ENCODE results near the gene TYMP.

Gene TYMP

DNA sequence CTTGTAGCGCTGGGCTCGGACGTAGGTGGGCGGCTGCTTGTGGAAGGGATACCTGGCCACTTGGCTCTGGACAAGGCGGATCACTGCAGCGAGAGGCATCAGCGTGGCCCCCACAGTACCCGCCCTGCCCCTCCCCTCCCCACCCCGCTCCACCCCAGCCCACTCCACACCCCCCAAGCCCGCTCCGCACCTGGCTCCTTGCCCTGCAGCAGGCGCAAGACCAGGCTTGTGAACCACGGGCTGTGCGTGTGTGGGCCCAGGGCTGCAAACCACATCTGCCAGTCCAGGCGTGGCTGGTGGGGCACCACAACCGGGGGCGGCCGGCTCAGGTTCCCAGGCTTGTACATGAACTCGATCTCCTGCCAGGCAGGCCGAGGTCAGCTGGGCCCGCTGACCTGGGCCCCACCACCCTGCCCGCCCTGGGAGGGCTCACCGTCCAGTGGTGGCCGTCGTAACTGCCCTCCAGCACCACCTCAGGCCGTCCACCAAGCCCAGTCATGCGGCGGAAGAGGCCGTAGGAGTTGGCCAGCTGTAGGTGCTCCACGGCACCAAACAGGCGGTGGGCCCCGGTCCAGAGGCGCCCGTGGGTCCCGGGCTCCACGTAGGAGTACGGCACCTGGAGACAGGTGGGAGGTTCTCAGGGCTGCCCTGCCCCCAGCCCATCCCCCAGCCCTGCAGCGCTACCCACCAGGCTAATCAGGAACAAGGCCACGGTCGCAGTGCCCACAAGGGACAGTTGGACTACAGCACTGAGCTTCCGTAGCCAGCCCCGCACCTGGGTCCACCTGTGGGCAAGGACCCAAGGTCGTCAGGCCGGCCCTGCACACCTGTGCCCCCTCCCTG, 25.2 kb downstream of the TYMP start:
- no peak for DNase-seq

DNA sequence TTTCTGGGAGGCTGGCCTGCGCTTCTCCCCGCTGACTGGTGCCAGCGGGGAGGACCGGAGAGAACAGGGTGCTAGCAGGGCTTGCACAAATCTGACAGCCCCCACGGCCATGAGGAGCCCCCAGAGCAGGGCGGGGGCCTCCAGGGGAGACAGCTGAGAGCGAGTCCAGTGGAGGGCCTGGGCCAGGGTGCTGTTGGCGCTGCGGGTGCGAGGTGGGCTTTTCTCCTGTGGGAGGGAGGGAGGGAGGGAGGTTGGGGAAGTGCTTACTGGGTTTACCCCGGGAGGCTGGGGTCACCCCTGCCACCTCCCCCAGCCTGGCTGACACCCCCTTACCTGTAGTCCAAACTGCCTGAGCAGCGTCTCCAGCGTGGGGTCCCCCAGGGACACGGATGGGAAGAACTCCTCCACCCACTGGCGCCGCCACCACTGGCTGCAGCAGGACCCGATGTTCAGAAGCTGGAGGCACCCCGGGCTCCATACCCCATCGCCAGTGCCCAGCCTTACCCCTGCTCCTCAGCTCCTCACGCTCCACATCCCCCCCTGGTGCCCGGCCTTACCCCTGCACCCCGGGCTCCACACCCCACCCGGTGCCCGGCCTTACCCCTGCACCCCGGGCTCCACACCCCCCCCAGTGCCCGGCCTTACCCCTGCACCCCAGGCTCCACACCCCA, 26.2 kb downstream of the TYMP start:
- DNase-seq: no peak

DNA sequence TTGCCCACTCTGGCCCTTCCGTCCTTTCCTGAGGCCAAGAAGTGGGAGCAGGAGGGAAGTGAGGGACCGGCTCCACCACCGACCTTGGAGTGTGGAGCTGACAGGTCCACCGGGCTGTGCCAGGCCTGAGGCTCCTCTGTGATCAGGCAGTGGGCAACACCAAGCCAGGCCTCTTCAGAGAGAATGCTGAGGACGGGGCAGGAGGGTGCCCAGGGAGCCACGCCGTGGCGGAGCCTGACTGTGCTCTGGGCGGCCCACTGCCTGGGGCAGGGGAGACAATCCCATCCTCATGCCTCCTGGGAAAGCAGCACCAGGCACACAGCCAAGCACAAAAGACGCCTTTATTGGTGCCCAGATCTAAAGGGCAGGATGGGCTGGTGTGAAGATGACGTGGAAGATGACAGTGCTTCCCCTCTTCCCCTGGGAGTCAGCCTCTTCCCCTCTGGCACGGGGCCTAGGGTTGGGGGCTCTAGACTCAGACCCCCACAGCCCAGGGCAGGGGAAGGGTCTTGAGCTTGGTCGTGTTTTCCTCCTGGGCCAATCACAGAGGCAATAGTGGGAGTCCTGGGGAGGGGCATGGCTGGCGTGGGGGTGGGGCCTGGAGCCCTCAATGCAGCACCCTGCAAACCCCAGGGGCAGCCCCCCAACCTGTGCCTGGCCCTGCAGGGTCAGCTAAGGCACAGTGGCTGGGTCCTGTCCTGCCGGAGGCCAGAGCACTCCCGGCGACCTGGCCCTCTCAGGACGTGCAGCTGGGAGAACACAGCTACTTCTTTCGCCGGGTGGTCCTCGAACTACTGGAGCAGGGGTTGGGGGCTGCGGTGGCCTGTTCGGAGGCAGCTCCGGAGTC, 27.0 kb downstream of the TYMP start:
- no peak for DNase-seq

DNA sequence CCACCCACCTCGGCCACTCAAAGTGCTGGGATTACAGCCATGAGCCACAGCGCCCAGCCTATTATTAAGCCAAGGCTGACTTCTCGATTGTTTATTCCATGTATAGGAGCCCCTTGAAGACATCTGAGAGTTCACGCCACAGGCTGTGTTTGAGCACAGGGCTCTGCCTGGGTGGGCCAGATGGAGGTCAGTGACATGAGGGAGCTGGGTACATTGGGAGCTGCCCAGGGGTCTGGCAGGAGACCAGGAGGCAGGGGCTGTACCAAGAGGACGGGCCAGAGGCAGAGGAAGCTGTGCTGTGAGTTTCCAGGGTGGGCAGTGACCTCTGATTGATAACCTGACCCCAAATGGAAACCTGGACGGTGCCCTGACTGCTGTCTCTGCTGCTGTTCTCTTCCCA, 27.7 kb downstream of the TYMP start:
- DNase-seq: no peak

DNA sequence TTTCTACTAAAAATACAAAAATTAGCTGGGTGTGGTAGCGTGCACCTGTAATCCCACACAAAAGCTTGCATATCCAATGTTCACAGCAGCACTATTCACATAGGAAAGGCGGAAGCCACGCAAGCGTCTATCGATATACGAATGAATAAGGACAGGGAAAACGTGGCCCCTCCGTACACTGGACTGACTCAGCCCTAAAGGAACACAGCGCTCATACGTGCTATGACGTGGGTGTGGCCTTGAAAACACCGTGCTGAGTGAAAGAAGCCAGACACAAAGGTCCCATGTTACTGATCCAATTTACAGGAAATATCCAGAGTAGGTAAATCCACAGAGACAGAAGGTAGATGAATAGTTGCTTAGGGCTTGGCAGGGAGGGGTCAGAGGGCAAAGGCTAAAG, 29.4 kb downstream of the TYMP start:
- no peak for DNase-seq

DNA sequence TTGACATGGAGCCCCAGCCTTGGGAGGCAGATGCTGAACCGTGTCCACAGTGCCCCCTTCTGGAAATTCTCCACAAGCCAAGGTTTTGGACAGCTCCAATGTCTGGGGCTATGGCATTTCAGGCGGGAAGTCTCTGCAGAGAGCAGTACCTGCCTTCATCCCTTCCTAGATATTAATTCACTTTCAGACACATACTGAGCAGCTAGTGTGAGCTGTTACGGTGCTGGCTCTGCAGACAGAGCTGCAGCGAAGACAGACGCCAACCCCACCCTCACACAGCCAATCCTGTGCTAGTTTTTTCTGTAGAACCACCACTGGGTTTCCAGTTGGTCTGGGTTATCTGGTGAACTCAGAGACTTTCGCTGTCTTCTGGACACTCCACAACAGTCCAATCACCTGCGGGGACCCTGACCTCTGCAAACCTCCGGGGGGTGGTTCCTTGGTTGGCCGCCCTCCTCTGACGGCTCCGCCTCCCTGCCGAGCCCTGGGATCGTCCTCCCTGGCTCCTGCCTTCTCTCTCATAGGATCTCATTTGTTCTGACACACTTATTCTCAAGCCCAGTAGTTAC, 31.4 kb downstream of the TYMP start:
- peak; percentile 69 to 88 for DNase-seq

DNA sequence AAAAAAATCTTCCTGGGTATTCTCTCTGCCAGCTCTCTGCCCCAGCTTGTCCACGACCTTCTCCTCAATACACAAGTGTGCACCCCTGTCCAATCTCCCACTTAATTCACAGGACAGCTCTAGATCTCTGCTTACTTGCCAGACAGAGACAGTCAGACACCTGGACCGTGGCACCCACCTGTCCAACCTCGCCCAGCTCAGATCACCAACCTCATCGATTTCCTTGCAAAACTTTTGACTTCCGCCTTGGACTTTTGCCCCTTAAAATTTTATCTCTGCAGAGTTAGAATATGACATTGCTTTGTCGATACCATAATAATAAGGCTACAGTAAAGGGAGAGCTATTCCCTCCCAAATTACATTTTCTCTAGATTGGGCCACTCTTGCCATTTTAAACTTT, 32.7 kb downstream of the TYMP start:
- DNase-seq: no peak

DNA sequence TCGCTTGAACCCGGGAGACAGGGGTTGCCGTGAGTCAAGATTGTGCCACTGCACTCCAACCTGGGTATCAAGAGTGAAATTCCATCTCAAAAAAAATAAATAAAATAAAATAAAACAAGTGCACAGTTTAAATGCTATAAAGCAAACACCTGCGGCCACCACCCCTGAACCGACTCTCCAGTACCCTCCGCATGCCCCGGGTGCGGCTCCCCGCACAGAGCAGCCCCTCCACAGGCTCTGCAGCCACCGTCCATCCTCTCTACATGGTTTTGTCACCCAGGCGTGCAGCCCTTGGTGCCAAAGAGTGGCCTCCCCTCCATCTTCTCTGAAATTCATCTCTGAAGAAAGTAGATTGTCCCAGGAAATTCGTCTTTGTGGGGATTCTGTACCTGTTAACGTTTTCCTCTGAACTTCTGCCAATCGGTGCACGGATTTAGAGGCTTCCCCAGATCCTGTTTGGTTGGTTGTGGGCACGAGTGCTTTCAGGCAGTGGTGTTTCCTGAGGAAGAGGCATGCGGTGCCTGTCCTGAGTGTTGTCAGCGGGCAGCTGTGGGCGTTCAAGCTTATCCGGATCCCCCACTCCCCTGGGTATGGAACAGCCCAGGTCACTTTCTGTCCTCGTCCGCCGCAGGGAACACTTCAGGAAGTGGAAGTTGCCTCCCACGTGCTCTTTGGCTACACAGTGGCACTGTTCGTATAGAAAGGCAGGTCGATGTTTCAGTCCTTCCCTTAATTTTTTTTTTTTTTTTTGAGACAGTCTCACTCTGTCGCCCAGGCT, 39.1 kb downstream of the TYMP start:
- DNase-seq: no peak

DNA sequence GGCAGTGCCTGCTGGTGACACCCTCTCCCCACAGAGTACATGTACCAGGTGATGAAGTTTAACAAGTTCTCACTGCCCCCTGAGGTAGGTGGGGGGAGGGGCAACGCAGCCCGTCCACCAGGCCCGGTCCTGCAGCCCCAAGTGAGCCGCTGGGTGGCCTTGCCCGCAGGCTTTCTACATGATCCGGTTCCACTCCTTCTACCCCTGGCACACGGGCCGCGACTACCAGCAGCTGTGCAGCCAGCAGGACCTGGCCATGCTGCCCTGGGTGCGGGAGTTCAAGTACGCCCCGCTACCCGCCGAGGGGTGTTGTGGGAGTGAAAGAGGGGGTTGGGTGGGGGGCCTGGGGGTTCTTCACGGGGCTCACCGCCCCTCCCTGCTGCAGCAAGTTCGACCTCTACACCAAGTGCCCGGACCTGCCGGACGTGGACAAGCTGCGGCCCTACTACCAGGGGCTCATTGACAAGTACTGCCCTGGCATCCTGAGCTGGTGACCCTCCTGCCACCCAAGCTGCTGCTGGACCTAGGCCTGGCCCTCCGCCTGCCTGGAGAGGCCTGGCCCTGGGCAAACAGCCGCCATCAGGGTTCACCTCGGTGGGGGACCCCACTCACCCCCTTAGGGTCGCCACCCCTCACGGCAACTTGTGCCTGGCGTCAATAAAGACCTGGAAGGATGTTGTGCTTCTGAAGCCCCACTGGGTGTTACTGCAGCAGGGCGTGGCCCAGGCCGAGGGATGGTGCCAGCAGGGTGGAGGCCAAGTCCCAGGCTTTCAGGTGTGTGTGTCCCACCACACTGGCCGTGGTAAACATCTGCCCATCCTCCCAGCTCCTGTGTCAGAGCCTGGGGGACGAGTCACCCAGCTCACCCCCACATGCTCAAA, 40.2 kb downstream of the TYMP start:
- no peak for DNase-seq

DNA sequence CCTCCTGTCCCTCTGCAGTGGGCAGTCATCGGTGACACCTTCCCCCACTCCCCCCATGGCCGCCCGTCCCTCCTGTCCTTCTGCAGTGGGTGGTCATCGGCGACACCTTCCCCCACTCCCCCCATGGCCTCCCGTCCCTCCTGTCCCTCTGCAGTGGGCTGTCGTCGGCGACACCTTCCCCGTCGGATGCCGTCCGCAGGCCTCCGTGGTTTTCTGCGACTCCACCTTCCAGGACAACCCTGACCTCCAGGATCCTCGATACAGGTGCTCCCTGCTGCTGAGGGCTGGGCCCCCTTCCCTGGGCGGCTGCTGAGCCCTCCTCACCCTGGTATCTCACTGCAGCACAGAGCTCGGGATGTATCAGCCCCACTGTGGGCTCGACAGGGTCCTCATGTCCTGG, 40.9 kb downstream of the TYMP start:
- DNase-seq: no peak

DNA sequence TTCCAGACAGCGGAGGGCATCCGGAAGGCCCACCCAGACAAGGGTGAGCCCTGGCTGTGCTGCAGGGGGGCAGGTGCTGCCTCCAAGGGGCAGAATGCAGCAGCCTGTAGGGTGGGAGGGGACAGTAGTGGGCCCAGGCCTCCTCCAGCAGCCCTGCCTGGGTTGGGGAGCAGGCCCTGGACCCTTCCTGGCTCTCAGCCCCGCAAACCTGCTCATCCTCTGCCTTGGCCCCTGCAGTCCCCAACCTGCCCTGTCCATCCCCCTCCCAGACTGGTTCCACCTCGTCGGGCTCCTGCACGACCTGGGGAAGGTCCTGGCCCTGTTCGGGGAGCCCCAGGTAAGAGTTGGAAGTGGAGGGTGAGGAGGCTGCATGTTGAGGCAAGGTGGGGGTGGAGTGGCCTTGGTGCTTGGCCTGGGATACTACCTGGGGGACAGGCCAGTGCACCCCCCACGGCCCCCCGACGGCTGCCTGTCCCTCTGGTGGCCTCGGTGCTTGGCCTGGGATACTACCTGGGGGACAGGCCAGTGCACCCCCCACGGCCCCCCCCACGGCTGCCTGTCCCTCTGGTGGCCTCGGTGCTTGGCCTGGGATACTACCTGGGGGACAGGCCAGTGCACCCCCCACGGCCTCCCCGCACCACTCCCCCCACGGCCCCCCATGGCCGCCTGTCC, 41.7 kb downstream of the TYMP start:
- DNase-seq: no peak

DNA sequence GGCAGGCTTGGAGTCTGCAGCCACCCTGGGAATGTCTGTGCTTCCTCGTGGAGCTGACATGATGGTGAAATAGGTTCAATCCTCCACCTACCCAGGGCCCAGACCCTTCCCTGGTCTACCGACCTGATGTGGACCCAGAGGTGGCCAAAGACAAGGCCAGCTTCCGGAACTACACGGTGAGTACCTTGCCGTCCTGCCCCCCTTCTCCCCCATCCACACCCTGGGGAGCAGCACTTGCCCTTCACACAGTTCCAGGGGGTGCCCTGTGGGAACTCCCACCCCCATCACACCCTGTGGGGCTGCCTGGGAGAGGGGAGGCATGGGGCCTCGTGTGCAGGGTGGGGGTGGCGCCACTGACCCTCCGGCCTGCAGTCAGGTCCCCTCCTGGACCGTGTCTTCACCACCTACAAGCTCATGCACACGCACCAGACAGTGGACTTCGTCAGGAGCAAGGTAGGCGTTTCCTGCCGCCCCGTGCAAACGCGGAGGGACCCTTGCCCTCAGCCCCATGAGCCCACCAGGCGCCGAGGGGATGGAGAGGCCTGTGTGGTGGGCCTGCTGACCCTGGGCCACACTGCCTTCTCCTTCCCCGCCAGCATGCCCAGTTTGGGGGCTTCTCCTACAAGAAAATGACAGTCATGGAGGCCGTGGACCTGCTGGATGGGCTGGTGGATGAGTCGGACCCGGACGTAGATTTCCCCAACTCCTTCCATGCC, 42.4 kb downstream of the TYMP start:
- DNase-seq: no peak

DNA sequence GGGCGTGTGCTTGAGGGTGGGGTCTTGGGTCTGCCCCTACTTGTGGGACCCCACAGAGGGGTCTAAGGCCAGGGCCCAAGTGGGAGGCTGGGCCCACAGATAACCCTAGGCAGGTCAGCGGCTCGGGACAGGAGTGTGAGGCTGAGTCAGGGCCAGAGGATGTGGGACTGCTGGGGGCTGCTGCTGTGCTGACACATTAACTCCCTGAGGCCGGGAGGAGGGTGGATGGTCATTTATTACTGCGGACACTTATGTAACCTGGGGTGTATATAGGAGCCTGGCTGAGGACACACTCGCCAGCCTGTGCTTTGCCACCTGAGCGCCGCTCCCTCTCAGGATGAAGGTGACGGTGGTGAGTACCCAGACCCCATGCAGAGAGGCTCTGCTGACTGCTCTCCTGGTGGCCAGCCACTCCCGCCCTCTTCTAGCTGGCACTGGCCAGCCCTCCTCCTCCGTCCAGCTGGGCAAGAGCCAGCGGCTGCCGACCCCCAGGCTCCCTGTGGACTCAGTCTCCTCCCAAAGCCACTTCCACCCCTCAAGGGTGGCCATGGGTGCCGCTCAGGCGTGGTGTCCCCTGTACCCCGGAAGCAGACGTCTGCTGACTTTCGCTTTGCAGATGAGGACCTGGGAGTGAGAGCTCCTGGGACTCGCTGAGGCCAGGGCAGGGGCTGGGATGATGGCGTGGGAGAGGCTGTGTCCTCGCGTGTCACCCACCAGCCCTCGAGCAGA, 43.1 kb downstream of the TYMP start, which contains the start of gene MIOX:
MIOX (plus strand) TSS at position 299 of the 729 bp plus-strand sequence; CDS start at position 338, 39 bp downstream.
- no peak for DNase-seq

DNA sequence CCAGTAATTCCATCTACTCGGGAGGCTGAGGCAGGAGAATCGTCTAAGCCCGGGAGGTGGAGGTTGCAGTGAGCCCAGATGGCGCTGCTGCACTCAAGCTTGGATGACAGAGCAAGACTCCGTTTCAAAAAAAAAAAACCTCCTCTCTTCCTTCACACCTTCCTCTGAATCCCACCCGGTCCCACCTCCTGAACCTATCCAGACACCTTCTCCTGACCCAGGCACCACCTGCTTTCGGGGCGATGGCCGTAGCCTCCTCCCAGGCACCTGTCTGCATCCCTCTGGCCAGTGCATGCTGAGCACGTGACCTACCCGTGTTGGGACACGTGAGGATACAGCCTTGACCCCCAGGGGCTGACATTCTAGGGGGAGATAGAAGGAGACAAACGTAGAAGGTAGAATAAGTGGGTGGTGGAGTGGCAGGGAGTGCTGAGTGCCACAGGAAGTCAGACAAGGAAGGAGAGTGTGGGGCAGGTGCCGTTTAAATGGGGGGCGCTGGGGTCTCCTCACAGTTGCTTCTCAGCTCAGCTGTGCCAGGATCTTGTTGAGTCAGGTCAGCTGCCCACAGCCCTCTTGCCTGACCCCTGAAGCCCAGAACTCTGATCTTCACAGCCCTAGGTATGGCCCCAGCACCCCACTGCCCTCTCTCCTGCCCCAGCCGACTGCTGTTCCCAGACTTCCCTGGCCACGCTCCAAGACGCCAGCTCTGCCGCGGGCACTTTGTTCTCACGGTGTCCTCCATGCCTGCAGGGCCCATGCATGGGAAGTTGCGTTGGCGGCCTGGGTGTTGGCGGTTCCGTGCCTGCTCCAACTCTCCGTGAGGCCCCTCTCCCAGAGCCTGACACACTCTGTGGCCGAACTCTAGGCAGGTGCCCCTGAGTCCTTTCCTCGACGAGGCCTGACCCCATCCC, 44.3 kb downstream of the TYMP start:
- no peak for DNase-seq

DNA sequence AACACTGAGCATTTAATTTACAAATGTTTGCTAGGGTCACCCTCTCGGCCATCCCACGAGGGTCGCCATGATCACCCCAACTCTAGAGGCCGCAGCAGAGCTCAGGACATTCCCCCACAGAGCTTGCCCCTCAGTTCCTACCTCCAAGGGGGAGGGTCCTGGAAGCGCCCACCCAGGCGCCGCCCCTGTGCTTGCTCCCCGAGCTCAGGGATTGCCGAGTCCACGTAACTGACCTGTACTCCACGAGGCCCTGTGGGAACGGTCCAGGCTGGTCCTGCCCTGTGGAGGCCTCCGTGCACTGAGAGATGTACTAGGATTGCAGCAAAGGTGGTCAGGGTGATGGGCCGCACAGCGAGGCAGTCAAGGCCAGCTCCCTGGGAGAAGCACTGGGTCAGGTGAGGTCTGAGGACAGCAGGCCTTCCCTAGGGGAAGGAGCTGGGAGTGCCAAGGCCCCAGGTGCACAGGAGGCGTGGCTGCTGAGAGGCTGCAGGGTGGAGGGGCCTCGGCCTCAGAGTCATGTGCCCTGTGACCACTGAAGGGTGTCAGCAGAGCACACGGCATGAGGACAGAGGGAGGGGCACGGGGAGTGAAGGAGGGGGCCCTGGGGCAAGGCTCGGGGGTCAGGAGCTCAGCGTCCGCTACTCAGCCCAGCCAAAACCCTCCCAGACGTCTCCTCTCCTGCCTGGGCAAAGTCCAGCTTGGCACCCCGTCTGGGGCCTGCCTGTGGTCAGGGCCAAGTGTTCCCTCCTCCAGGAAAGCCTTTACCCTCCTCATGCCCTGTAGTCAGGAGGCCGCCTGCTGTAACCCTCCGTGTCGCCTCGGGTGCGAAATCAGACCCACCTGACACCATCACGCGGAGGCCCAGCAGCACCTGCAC, 45.6 kb downstream of the TYMP start:
- DNase-seq: no peak

DNA sequence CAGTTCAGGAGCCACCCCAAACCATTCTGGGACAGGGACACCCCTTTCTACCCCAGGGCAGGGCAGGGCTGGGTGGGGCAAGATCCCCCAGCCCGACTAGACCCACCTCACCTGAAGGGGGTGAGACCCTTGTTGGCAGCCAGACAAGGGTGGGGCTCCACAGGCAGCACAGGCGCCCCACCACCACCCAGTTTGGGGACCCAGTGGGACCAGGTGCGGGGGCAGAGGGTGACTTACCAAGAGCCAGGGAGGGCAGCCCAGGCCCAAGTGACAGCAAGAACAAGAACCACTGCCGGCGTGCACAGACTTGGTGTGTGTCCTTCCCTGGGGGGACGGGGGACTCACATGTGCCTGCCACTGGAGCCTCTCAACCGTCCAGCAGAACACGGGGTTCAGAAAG, 46.3 kb downstream of the TYMP start:
- DNase-seq: no peak

DNA sequence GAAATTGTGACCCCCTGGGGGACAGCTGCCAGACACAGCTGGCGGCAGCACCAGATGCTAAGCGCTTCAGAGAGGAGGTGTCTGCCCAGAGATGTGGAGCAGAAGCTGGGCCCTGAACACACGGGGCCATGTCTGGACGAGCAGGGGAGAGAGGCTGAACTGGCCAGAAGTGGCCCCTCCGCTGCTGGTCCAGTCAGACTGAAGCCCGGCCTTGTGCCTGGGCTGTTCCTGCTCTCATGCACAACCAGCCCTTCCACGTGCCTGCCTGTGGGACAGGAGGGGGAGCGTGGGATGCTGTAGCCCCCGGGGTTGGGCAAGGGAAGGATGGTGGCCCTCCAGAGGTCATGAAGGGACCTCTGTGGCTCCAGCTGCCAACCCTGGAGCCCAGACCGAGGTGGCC, 46.7 kb downstream of the TYMP start:
- no peak for DNase-seq
